ENCODE results near the gene HECTD1.
"Not testable (repeated sequence)": the region's sequence is repeated elsewhere in the genome, so short reads cannot be mapped to it uniquely, and the experiment has no call there.

Gene HECTD1

DNA sequence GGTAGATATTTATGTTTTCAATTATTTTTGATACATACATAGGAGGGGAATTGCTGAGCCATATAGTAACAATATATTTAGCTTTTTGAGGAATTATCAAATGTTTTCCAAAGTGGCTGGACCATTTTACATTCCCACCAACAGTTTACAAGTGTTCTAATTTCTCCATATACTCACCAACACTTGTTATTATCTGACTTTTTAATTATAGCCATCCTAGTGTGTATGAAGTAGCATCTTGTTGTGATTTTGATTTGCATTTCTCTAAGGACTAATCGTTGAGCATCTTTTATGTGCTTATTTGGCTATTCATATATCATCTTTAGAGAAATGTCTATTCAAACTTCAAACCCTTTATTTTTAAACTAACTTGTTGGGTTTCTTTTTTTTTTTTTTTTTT, 17.2 kb upstream of the HECTD1 start:
- no peak for DNase-seq

DNA sequence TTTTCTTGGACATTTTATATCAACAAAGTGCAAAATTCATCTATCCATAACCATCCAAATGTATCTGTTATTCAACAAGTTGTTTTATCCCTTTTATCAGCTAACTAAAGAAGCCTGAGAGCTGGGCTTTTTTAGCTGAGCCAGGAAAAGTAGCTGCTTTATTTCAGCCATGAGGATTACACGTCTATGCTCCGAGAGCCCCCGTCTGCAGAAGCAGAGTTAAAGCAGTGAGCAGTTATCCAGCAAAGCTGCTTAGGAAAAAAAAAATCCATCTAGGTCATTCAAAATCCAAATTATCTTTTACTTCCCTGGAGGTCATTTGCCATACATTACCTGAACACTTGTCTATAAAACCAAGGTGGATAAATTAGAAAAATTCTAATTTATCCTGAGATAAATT, 15.7 kb upstream of the HECTD1 start:
- DNase-seq: no peak

DNA sequence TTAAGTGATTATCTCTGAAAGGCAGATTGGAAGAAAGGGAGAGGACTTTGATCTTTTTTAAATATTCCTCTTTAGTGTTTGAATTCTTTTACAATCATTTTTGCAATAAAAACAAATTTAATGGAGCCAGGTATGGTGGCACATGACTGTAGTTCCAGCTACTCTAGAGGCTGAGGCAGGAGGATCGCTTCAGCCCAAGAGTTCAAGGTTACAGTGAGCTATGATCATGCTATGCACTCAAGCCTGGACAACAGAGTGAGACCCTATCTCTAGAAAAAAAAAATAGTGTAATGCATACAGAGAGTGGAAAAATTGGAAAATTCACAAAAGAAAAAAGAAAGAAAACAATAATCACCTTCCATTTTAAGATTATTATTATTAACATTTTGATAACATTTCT, 15.2 kb upstream of the HECTD1 start:
- DNase-seq: no peak

DNA sequence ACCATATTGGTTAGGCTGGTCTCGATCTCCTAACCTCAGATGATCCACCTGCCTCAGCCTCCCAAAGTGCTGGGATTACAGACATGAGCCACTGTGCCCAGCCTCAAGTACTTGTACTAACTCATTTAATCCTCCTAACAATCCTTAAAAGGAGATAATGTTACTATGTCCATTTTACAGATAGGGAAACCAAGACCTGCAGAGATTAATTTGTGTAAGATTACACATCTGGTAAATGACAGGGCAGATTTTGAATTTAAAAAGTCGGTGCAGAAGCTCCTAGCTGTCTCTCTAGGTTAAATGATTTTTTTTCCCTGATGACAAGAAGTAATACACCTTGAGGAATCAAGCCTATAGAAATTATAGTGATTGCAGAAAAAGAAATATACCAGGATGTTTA, 13.7 kb upstream of the HECTD1 start:
- DNase-seq: no peak

DNA sequence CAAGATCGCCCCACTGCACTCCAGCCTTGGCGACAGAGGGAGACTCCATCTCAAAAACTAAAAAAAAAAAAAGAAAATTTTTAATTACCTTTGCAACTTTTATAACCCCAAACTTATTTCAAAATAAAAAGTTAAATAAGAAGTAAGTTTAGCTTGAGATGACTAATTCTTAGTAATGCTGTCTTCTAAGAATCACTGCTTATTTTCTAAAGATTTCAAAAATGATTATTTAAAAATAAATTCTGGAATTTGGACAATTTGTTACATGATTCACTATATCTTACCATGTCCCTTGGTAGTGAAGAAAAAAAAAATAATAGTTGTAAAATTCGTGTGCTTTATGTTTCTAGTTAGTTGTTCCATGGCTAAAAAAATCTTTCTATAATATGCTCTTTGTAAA, 11.6 kb upstream of the HECTD1 start:
- no peak for DNase-seq

DNA sequence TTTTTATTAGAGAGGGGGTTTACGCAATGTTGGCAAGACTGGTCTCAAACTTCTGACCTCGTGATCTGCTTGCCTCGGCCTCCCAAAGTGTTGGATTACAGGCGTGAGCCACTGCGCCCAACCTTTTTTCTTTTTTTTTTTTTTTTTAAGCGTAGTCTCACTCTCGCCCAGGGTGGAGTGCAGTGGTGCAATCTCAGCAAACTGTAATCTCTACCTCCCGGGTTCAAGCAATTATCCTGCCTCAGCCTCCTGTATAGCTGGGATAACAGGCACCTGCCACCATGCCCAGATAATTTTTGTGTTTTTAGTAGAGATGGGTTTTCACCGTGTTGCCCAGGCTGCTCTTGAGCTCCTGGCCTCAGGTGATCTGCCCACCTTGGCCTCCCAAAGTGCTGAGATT, 8.8 kb upstream of the HECTD1 start:
- DNase-seq: no peak

DNA sequence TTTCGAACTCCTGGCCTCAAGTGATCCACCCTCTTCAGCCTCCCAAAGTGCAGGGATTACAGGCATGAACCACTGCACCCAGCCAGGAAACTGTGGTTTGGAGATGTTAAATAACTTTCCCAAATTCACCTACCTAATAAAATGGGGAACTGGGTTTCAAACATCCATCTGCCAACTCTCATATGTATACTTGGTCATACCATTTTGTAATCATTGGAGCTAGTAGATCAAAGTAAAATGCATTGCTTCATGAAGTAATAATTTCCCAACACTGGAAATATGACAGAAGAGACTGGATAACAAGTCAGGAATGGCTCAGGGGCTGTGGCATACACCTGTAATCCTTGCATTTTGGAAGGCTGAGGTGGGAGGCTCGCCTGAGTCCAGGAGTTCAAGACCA, 5.3 kb upstream of the HECTD1 start:
- DNase-seq: no peak

DNA sequence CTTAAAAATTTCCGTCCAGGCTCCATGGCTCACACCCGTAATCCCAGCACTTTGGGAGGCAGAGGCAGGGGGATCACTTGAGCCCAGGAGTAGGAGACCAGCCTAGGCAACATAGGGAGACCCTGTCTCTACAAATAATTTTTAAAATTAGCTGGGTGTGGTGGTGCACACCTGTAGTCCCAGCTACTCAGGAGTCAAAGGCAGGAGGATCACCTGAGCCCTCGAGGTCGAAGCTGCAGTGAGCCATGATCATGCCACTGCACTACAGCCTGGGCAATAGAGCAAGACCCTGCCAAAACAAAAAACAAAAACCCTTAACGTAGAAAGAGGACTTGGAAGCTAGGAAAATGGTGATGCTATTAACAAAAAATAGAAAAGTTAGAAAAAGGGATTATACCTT, 2.0 kb upstream of the HECTD1 start:
- no peak for DNase-seq

DNA sequence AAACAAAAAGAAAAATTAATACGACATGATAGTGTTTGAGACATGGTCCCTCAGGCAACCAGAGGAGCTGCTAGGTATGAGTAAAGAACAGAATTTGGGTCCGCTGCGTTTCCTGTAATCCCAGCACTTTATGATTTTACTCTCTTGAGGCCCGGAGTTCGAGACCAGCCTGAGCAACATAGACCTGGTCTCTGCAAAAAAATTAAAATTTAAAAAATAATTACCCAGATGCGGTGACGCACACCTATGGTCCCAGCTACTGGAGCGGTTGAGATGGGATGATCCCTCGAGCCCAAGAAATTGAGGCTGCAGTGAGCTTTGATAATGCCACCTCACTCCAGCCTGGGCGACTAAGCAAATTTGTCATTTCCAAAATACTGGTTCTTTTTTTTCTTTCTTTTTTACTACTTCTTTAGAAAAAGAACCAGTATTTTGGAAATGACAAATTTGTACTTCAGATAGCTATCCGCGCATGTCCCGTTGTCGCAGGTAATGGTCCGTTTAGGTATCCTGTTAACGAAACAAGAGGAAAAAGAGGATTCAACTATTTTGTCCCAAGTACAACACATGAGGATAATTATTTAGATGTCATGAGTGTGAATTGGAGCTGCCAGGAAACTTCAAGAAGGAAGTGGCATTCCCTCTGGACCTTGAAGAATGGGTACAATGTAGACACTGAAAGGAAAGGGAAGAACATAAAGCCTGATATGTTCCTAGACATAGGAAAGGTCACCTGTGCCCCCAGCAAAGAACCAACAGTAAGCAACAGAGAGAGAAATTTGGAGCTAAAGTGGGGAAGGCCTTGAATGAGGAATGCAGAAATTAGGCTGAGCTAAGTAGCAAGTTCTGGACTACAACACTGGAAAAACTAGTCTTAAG, 1.2 kb upstream of the HECTD1 start:
- no peak for DNase-seq

DNA sequence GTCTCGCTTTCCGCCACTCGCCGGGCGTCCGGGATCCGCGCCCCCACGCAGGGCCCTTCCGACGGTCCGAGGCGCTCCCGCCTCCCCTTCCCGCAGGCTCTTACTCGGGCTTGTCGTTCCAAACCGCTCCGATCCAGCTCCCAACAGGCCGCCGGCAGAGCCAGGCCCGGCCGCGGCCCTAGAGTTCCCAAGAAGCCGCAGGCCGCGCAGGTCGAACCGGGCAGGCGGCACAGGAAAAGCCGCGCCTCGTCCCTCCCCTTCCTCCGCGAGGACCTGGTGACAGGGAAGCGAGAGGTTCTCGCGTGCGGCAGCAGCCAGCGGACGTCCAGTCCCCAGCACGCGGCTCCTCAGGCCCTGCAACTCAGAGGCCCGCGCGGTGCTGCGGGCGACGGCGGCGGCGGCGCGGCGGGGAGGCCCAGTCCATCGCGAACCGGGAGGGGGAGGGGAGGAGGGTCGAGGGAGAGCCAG, 272 bp downstream of the HECTD1 start:
- peak in 1 of 2 experiments; percentile 59 for DNase-seq

DNA sequence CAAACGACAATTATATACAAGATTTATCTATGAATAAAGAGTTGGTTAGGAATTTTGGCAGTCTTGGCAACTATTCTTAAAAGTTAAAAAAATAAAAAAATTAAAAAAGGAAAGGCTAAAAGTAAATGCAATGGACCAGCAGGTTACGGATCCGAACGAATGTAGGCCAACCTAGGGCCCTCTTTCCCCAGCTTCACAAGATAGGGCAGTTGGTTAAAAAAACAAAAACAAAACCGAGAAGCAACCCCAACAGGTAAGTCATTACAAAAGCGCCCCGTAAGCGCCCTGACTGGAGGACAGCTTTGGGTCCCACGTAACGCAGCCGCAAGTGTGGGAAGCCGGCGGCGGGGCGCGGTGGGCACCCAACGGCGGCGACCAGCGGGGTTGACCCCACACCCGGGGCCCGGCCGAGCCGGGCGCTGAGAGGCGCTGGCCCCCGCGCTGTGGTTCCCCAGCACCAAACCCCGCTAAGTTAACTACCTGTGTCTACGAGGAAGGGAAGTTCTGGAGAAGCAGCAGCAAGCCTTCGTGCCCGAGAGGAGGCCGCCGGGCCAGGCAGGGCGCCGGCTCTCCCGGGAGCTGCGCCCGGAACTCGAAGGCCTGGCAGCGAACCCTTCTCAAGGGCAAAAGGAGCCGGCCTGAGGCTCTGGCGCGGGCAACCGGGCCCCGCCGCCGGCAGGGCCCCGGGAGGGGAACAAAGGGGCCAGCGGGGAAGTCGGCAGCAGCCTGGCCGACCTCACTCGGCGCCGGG, 882 bp downstream of the HECTD1 start:
- peak in 1 of 2 experiments; percentile 29 for DNase-seq

DNA sequence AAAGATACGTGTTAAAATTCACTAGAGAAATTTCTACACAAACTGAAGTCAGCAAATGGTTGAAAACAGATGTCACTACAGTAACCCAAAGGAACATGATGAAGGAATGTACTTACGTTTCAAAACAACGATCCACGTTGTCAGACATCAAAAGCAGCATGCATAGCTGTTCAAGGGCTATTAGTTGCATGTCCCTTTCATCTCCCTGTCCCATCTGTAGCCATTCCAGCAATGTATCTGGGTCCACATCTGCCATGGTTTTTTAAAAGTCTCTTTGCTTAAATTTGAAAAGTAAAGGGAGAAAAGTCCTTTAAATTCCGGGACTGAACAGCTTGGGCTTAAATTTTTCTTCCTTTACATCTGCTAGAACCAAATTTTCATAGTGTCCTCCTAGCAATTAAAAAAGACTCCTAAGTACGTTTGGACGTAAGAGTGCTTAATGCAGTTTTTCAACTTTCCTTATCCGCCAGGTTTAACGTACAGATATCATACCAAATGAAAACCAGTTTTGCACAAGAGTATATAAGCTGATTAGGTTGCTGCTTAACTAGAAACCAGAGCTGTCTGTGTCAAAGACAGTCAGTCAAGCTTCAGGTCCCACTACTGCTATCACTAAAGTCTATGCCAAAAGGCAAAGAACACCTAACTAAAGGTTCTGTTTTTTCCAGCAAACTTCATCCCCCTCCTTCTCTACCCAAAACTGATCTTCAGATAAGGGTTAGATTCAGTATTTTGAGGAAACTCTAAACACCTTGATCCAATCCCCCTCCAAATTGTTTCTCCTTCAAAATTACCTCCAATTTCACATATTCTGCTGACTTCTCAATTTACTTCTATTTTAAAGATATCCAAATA, 1.7 kb downstream of the HECTD1 start:
- peak in 1 of 2 experiments; percentile 21 for DNase-seq

DNA sequence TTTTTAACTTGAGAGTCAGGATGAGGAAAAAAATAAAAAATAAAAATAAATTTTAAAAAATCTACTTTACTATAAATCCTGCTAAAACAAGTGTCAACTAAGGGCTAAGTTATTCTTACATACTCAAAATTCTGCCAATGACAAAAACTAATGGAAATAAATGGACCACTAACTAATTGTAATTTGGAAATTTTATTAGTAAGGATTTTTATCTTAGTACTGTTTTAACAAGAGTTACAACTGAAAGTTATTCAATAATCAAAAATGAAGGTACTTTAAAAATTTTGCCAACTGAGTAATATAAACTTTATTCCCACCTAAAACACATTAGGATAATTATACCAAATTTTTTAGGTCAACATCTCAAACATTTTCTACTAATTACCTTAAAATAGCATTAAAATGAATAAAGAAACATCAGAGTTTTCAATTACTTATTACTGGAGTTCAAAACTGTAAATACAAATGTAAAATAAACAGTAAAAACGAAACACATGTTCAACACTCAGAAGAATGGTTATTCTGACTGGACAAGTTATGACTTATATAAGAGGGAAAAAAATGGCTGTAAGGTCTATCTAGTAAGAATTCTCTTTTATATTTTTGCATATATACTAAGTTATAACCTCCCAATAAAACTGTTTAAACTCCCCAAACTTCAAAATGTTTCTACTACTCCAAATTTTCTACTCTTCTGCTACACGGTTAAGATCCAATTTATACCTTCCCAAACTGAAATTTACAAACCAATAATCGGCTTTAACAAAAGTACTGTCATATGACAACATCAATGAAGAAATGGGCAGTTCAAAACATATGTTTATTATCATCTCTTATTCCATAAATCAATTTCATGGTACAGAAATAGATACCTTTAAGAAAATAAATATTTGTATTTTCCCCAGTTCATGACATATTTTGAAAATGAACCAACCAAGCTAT, 2.7 kb downstream of the HECTD1 start:
- no peak for DNase-seq

DNA sequence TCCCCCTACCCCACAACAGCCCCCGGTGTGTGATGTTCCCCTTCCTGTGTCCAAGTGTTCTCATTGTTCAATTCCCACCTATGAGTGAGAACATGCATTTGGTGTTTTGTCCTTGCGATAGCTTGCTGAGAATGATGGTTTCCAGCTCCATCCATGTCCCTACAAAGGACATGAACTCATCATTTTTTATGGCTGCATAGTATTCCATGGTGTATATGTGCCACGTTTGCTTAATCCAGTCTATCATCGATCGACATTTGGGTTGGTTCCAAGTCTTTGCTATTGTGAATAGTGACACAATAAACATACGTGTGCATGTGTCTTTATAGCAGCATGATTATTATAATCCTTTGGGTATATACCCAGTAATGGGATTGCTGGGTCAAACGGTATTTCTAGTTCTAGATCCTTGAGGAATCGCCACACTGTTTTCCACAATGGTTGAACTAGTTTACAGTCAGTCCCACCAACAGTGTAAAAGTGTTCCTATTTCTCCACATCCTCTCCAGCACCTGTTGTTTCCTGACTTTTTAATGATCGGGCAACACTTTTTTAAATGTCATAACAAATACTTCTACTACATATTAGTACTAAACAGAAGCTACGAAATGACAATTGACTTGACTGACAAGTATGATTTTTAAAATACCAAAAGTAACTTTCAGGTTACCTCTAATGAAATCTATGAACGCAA, 3.5 kb downstream of the HECTD1 start:
- DNase-seq: not testable (repeated sequence)

DNA sequence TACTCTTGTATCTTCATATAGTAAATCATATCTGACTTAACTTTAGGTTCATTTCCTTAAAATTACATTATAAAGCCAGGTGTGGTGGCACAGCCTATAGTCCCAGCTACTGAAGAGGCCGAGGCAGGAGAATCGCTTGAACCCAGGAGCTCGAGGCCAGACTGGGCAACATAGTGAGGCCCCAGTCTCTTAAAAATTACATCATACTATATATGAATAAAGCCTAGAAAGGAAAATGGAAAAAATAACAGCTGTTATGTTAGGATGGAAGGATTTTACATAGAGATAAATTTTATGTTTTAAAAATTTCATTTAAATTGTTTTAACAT, 4.2 kb downstream of the HECTD1 start:
- DNase-seq: no peak

DNA sequence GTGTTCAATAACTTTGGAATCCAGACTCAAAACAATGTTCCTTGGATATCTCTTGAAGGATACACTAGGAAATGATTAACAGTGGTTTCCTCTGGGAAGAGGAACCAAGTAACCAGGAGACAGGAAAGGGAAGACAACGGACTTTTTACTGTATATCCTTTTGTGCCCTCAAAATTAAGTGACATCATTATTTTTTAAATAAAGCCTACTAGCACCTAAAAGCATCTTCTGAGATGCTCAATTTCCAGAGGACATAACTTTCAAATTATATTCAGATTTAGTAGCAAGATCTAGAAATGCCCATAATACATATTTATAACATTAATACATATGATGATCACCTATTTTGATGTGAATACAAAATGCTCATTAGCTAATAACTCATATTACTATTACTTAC, 6.5 kb downstream of the HECTD1 start:
- no peak for DNase-seq

DNA sequence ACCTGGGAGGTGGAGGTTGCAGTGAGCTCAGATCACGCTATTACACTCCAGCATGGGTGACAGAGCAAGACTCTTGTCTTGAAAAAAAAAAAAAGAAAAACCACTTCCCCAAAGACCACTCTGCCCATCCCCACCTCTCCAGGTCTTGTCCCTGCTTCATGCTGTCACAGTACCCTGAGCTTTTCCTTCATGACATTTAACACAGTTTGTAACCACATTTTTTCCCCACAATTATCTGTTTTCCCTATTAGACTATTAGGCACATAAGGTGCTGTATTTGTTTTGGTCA, 6.9 kb downstream of the HECTD1 start:
- DNase-seq: no peak

DNA sequence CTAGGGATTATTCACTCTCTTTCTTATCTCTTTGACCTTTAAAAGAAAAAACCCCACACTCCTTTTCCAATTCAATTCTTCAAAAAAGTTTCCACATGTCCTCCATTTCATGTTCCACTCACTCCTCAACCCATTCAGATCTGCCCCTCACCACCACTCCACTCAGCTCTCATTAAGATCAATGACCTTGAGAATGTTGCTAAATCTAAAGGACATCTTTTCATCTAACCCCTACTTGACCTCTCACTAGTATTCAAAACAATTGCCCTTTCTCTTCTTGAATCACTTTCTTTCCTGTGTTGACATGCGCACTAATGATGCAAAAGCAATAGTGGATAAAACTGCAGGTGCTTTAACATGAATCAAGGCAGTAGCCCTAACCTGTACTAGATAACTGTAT, 9.9 kb downstream of the HECTD1 start:
- no peak for DNase-seq

DNA sequence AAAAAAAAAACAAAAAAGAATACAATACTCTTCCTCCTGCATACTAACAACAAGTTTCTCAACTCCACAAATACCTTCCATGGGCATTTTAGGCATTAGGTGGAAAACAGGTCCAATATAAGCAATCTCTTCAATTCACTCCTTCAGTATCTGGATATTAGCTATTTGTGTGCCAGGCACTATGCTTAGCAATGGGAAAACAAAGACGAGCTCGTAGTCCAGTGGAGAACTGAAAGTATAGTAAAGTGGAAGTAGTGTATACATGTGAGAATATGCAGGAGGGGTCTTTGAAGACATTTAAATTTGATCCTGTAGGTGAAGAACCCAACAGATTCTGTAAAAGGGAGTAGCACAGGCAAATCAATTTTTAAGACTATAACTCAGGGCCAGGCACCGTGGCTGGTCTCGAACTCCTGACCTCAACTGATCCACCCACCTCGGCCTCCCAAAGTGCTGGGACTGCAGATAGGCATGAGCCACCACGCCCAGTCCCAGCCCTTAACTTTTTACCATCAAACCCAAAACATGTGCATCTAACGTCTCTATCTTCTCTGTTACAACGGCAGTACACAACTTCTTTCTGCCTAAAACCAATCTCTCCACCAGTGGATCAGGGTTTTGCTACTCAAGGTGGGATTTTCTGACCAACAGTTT, 10.6 kb downstream of the HECTD1 start:
- no peak for DNase-seq

DNA sequence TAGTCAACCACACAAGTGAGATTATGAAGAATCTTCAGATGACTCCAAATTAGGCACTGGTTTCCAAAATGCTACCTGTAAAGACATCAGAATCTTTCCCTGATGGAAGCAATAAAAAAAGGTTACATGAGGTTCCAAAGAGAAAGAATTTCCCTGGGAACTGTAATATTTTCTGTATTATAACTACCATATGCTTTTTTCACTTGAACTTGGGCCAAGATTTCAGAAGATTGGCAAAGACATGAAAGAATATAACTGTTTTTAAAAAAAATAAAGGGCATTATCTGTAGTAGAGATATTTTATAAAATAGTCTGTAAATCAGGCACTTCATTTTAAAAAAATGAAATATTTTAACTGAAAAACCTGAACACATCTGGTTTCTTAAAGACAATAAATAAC, 12.9 kb downstream of the HECTD1 start:
- no peak for DNase-seq

DNA sequence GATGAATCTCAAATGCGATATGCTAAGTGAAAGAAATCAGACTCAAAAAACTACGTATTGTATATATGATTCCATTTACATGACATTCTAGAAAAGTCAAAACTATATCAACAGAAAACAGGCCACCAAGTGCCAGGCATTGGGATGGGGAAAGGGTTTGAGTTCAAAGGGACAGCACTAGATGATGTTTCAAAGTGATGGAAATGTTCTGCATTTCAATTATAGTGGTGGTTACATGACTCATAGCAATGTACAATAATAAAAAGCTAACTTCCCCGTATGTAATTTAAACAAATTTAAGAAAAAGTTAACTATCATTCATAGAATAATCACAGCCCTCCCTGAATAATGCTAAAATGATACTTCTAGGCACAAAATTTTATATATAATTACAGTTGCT, 13.5 kb downstream of the HECTD1 start:
- DNase-seq: no peak

All from SW 1271 (cell line).